CD14-positive monocyte (primary cell): Measurements from ENCODE around the gene SLC51A. TPM values are rescaled to one million over a fixed set of nuclear protein-coding genes. Genes with fewer than 3 reads are reported as not detected.

Source experiments
- DNase-seq, 3 donors: peaks; one replicate each; pipeline ENCODE4 v3.0.0-alpha.2; 2011 to 2022
- H2AFZ ChIP-seq: 2 replicates; pipeline ENCODE4 v1.6.0; 2012; ENCODE audit warnings: mild to moderate bottlenecking, low read depth, low read length, inconsistent platforms; ENCODE audit not compliant: insufficient read depth, poor library complexity, severe bottlenecking
- H3K27ac ChIP-seq, 2 donors: 1 replicate in 1 of 2; 2 replicates in 1 of 2; pipeline ENCODE4 v1.5.1; 2012 to 2013; ENCODE audit warnings: low read length in 2 of 2, control low read depth in 1 of 2, inconsistent platforms in 1 of 2, low read depth in 1 of 2, mild to moderate bottlenecking in 1 of 2
- H3K27me3 ChIP-seq, 2 donors: one replicate each; pipeline versions ENCODE4 v1.6.0 to v1.6.1; 2011 to 2013; ENCODE audit warnings: low read length in 2 of 2; ENCODE audit not compliant: control insufficient read depth in 2 of 2, insufficient read depth in 2 of 2
- H3K36me3 ChIP-seq, 2 donors: replicated peaks in 1 of 2; 1 replicate in 1 of 2; 2 replicates in 1 of 2; pipeline versions ENCODE4 v1.5.1 to v1.6.1; 2012 to 2013; ENCODE audit warnings: low read length in 2 of 2, control low read depth in 1 of 2, inconsistent platforms in 1 of 2, mild to moderate bottlenecking in 1 of 2; ENCODE audit not compliant: insufficient read depth in 2 of 2, control insufficient read depth in 1 of 2
- H3K4me1 ChIP-seq, 2 donors: 1 replicate in 1 of 2; 2 replicates in 1 of 2; pipeline versions ENCODE4 v1.5.1 to v1.6.1; 2012 to 2013; ENCODE audit warnings: low read length in 2 of 2, control low read depth in 1 of 2, inconsistent platforms in 1 of 2, mild to moderate bottlenecking in 1 of 2, moderate library complexity in 1 of 2; ENCODE audit not compliant: insufficient read depth in 2 of 2, control insufficient read depth in 1 of 2
- H3K4me2 ChIP-seq: replicated peaks from 2 replicates; pipeline ENCODE3; 2012; ENCODE audit warnings: low read length, moderate library complexity, mild to moderate bottlenecking; ENCODE audit not compliant: poor library complexity, severe bottlenecking; ENCODE audit errors: extremely low read depth
- H3K4me3 ChIP-seq, 3 experiments: fragments of 200-600 bp in 1 of 3; sonication (generic) in 1 of 3; replicated peaks in 1 of 3; 1 replicate in 2 of 3; 2 replicates in 1 of 3; pipeline ENCODE4 v1.5.1; 2011 to 2013; ENCODE audit warnings: low read length in 3 of 3, mild to moderate bottlenecking in 3 of 3, control low read depth in 2 of 3, low read depth in 2 of 3, inconsistent platforms in 1 of 3, moderate library complexity in 1 of 3
- H3K79me2 ChIP-seq: 2 replicates; pipeline ENCODE4 v1.6.0; 2012; ENCODE audit warnings: mild to moderate bottlenecking, control low read depth, inconsistent platforms, low read length, moderate library complexity; ENCODE audit not compliant: insufficient read depth
- H3K9ac ChIP-seq: 2 replicates; pipeline ENCODE4 v1.6.0; 2017; ENCODE audit warnings: low read length, mild to moderate bottlenecking; ENCODE audit not compliant: insufficient read depth, poor library complexity, severe bottlenecking
- H3K9me3 ChIP-seq, 2 donors: replicated peaks in 1 of 2; 1 replicate in 1 of 2; 2 replicates in 1 of 2; pipeline versions ENCODE4 v1.5.1 to v1.6.1; 2012 to 2013; ENCODE audit warnings: low read length in 2 of 2, control low read depth in 1 of 2; ENCODE audit not compliant: control insufficient read depth in 1 of 2, insufficient read depth in 1 of 2
- H4K20me1 ChIP-seq: 2 replicates; pipeline ENCODE4 v1.6.0; 2012; ENCODE audit warnings: mild to moderate bottlenecking, low read length, control low read depth, moderate library complexity; ENCODE audit not compliant: insufficient read depth
- H3K27ac Mint-ChIP-seq, 7 donors: one replicate each; pipeline ENCODE4 v1.8.0; 2020; ENCODE audit warnings: mild to moderate bottlenecking in 7 of 7, mixed read lengths in 7 of 7, moderate library complexity in 6 of 7, inconsistent platforms in 2 of 7
- H3K27me3 Mint-ChIP-seq, 3 donors: one replicate each; pipeline ENCODE4 v1.8.0; 2021 to 2022; ENCODE audit warnings: low read depth in 3 of 3, mild to moderate bottlenecking in 3 of 3, mixed read lengths in 3 of 3, moderate library complexity in 3 of 3, inconsistent platforms in 1 of 3
- H3K36me3 Mint-ChIP-seq, 2 donors: one replicate each; pipeline ENCODE4 v1.8.0; 2020; ENCODE audit warnings: mixed read lengths in 2 of 2, inconsistent platforms in 1 of 2, mild to moderate bottlenecking in 1 of 2
- H3K4me1 Mint-ChIP-seq: one replicate; pipeline ENCODE4 v1.8.0; 2020; ENCODE audit warnings: mild to moderate bottlenecking, mixed read lengths
- H3K4me3 Mint-ChIP-seq, 2 donors: one replicate each; pipeline ENCODE4 v1.8.0; 2020; ENCODE audit warnings: mild to moderate bottlenecking in 2 of 2, mixed read lengths in 2 of 2, moderate library complexity in 1 of 2
- H3K9me3 Mint-ChIP-seq, 7 donors: one replicate each; pipeline ENCODE4 v1.8.0; 2020 to 2022; ENCODE audit warnings: mixed read lengths in 7 of 7, mild to moderate bottlenecking in 6 of 7, moderate library complexity in 6 of 7, inconsistent platforms in 2 of 7
- CTCF ChIP-seq: fragments of 200-600 bp; IDR thresholded peaks from one replicate; pipeline ENCODE4 v1.8.0; 2022; ENCODE audit warnings: antibody characterized with exemption, mild to moderate bottlenecking
- WGBS: methylation state at CpG from one replicate; pipeline ENCODE4 v1.1.5; 2013; ENCODE audit warnings: missing lambda C conversion rate; ENCODE audit not compliant: insufficient coverage; 5-methylcytosine and 5-hydroxymethylcytosine counted together
- intact Hi-C, 2 donors: fragments of 100-400 bp; cut with micrococcal nuclease; formaldehyde crosslinking; loops; one replicate each; pipeline versions ENCODE4 v1.15.0 to v1.15.1; 2023
- polyA plus RNA-seq, 3 donors: library from polyadenylated mRNA; depleted of rRNA in 1 of 3; unstranded in 2 of 3; stranded (reverse) in 1 of 3; fragments of 300-500 nt in 2 of 3; fragments of >200 nt in 1 of 3; fragmentation: Illumina TruSeq in 2 of 3; gene quantifications; 1 replicate in 2 of 3; 2 replicates in 1 of 3; pipeline ENCODE4 v1.2.3, GENCODE V29; 2012 to 2021

The SLC51A gene
- polyA plus RNA-seq, 3 donors = 0.27 to 1.1 (median 0.37) TPM

- Mint-ChIP-seq H3K4me1 (peaks cover 54% of the 10 kb centered on the region), H3K4me3 (peak overlapping the region; percentile 62 to 88), H3K27ac (peak overlapping the region in 3 of 7 donors; percentile 56 to 87 (median 75)), H3K36me3 (peaks cover 0 to 6% of the 10 kb centered on the region in 2 donors), H3K9me3 (peaks cover 0 to 5% (median 0%) of the 10 kb centered on the region in 7 donors), H3K27me3 (peaks cover 7 to 16% (median 15%) of the 10 kb centered on the region in 3 donors)
- Histone ChIP-seq H3K4me3 (peak overlapping the region in 2 of 3 experiments; percentile 20 to 75), H2AFZ (peak overlapping the region; percentile 56), H3K27me3 (no peaks in the 10 kb centered on the region), H3K79me2 (no peaks in the 10 kb centered on the region), H3K27ac (no peak overlapping the region), H3K4me1 (peaks cover 31 to 43% of the 10 kb centered on the region in 2 donors), H3K9ac (no peak overlapping the region), H3K4me2 (peak overlapping the region; percentile 72), H3K36me3 (no peaks in the 10 kb centered on the region), H4K20me1 (no peaks in the 10 kb centered on the region), H3K9me3 (no peaks in the 10 kb centered on the region)
- 30% methylated on average over 24 of the region's 70 CpGs for WGBS
- intact Hi-C loops = loop anchor here in 1 of 2 donors (10.0 kb wide), 1 partner anchor 302 kb away; the partner anchor contains the start of gene TNK2
- DNase-seq = no peak
- no peak for TF ChIP-seq CTCF
Measured at GRCh38 chr3:196207159-196207832, 9.0 kb upstream of the SLC51A start.

- H3K4me1 Mint-ChIP-seq = peaks cover 47% of the 10 kb centered on the region
- H3K27ac ChIP-seq = no peak overlapping the region
- H3K27me3 Mint-ChIP-seq = peaks cover 4 to 14% (median 13%) of the 10 kb centered on the region in 3 donors
- H3K27ac Mint-ChIP-seq = peak overlapping the region in 6 of 7 donors; percentile 3 to 81 (median 76)
- H3K4me3 ChIP-seq = peak overlapping the region; percentile 38 to 75 (median 52)
- peak overlapping the region; percentile 53 for H2AFZ ChIP-seq
- DNase-seq = peak; percentile 15 to 61 (median 39)
- H3K36me3 ChIP-seq = no peaks in the 10 kb centered on the region
- H3K4me3 Mint-ChIP-seq = peak overlapping the region; percentile 82 to 88
- no peaks in the 10 kb centered on the region for H3K9me3 ChIP-seq
- H3K9ac ChIP-seq = peak overlapping the region; percentile 8
- H3K4me2 ChIP-seq = peak overlapping the region; percentile 72
- no peaks in the 10 kb centered on the region for H3K27me3 ChIP-seq
- H3K9me3 Mint-ChIP-seq = peaks cover 0 to 5% (median 0%) of the 10 kb centered on the region in 7 donors
- H4K20me1 ChIP-seq = no peaks in the 10 kb centered on the region
- peaks cover 0 to 3% of the 10 kb centered on the region in 2 donors for H3K36me3 Mint-ChIP-seq
- intact Hi-C loops = loop anchor here in 1 of 2 donors (10.0 kb wide), 1 partner anchor 303 kb away; the partner anchor contains the start of gene TNK2
- no peak for TF ChIP-seq CTCF
- peaks cover 24 to 36% of the 10 kb centered on the region in 2 donors for H3K4me1 ChIP-seq
- H3K79me2 ChIP-seq = no peaks in the 10 kb centered on the region
- 24% methylated on average over 30 of the region's 49 CpGs for WGBS
Measured at GRCh38 chr3:196207833-196208607, 8.3 kb upstream of the SLC51A start.
